Activated CD8-positive, alpha-beta memory T cell treated with anti-CD3 and anti-CD28 coated beads, Interleukin-2, amount 10 ng/mL, durations not matched to agents 7 days and 5 days (primary cell): ENCODE data around the gene EZH1. TPM values are rescaled to one million over a fixed set of nuclear protein-coding genes. Genes with fewer than 3 reads are reported as not detected.

Experiments
- ATAC-seq: fragments of 150-1000 bp; cut with Tn5 transposase; one replicate; pipeline ENCODE4 v1.10.0; 2021; ENCODE audit warnings: moderate library complexity
- CTCF ChIA-PET: fragments of 350-600 bp; sonication (Branson Sonifier 250); formaldehyde crosslinking; loops from one replicate; lab custom pipeline; 2021; ENCODE audit warnings: antibody characterized with exemption; lab: Charles Lee
- DNase-seq: peaks from one replicate; pipeline ENCODE4 v3.0.0-alpha.2; 2020
- H3K27ac Mint-ChIP-seq: one replicate; pipeline ENCODE4 v1.8.0; 2021; ENCODE audit warnings: mild to moderate bottlenecking, mixed read lengths
- H3K27me3 Mint-ChIP-seq: one replicate; pipeline ENCODE4 v1.8.0; 2021; ENCODE audit warnings: mixed read lengths
- H3K36me3 Mint-ChIP-seq: one replicate; pipeline ENCODE4 v1.8.0; 2021; ENCODE audit warnings: mild to moderate bottlenecking, mixed read lengths
- H3K4me1 Mint-ChIP-seq: one replicate; pipeline ENCODE4 v1.8.0; 2021; ENCODE audit warnings: mixed read lengths
- H3K4me3 Mint-ChIP-seq: one replicate; pipeline ENCODE4 v1.8.0; 2021; ENCODE audit warnings: mild to moderate bottlenecking, moderate library complexity, mixed read lengths
- H3K9me3 Mint-ChIP-seq: one replicate; pipeline ENCODE4 v1.8.0; 2022; ENCODE audit warnings: low read depth, mixed read lengths
- total RNA-seq, 2 experiments: library from RNA; stranded (reverse); gene quantifications; one replicate each; pipeline ENCODE4 v1.2.3, GENCODE V29; 2021

Gene EZH1
- 10 to 100 TPM; 39.9 to 46.5 TPM for total RNA-seq

- DNase-seq (peak; percentile 93), ATAC-seq (peak; percentile 96)
- CTCF ChIA-PET = interaction anchor here (1.9 kb wide), 1 partner anchor 167 kb away, joined by 7 read pairs; the partner anchor contains the start of gene PSMC3IP
- Mint-ChIP-seq H3K27ac (peak within 1 kb of the TSS; percentile 90), H3K27me3 (peaks cover 30% of the 10 kb centered on the region), H3K4me1 (peaks cover 20% of the 10 kb centered on the region), H3K36me3 (no peaks in the 10 kb centered on the region), H3K4me3 (peak within 1 kb of the TSS; percentile 98), H3K9me3 (no peaks in the 10 kb centered on the region)
Observed at GRCh38 chr17:42744806-42745617, at the start of gene EZH1. Gene EZH1, minus strand, starts transcription at chr17:42745040. Its CDS starts 16,099 bp downstream, at chr17:42728941.

DNA sequence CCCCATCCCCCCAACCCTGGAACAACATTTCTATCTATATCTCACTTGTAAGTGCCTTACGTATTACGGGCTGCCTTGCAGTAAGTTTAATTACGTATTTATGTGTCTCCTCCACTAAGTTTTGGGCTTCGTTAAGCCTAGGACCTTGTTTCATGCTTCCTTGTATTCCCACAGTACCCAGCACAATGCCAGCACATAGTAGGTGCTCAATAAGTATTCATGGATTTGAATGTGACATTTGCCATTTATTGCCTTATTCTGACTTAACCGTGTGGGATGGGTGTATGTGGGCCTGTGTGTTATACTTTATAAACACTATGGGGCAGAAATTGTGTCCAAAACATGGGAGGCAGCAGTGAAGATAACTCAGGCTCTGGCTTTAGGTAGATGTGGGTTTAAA lies 47.7 kb upstream of the EZH1 start:
- CTCF ChIA-PET = interaction anchor here (0.6 to 2.0 kb wide), 2 partner anchors 29 to 191 kb away, joined by 3 to 5 read pairs; no protein-coding TSS in a partner anchor
- peaks cover 20% of the 10 kb centered on the region for H3K27me3 Mint-ChIP-seq
- no peaks in the 10 kb centered on the region for H3K9me3 Mint-ChIP-seq
- ATAC-seq = no peak
- H3K4me1 Mint-ChIP-seq = peaks cover 7% of the 10 kb centered on the region
- no peak overlapping the region for H3K27ac Mint-ChIP-seq
- no peaks in the 10 kb centered on the region for H3K36me3 Mint-ChIP-seq
- no peak for DNase-seq
- H3K4me3 Mint-ChIP-seq = no peak overlapping the region

DNA sequence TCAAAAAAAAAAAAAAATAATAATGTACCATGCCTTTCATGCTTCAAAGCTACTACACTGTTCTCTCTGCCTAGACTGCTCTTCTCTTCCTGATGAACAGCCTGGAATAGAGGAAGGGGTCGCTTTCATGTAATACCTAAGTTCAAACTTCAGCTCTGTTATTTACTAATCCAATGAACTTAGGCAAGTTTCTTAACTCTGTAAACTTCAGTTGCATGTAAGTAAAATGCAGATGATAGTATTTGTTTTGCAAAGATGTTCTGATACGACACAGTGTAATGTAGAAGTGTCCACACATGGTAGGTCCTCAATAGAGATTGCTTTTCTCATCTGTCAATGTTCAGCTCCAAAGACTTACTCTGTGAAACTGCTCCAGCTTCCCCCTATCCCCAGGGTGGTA lies 47.1 kb upstream of the EZH1 start:
- Mint-ChIP-seq H3K27ac (no peak overlapping the region), H3K9me3 (no peaks in the 10 kb centered on the region), H3K4me3 (no peak overlapping the region), H3K4me1 (peaks cover 3% of the 10 kb centered on the region), H3K27me3 (peaks cover 26% of the 10 kb centered on the region), H3K36me3 (no peaks in the 10 kb centered on the region)
- CTCF ChIA-PET = interaction anchor here (1.0 kb wide), 1 partner anchor 28 kb away, joined by 3 read pairs; no protein-coding TSS in a partner anchor
- DNase-seq = no peak
- ATAC-seq = no peak

DNA sequence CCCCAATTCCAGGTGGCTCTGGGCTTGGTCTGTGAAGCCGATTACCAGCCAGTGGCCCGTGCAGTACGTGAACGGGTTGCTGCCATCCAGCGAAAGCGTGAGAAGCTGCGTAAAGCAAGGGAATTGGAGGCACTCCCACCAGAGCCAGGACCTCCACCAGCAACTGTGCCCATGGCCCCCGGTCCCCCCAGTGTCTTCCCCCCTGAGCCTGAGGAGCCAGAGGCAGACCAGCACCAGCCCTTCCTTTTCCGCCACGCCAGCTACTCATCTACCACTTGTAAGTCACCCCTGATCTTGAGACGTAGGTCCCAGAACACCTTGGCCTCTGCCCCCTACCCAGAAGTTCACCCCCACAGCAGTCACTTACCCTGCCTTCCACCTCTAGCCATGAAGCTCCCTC lies 42.4 kb upstream of the EZH1 start:
- peaks cover 72% of the 10 kb centered on the region for H3K27me3 Mint-ChIP-seq
- CTCF ChIA-PET = no interaction called here
- no peak for ATAC-seq
- no peak for DNase-seq
- H3K4me1 Mint-ChIP-seq = peaks cover 16% of the 10 kb centered on the region
- no peak overlapping the region for H3K27ac Mint-ChIP-seq
- H3K36me3 Mint-ChIP-seq = peaks cover 5% of the 10 kb centered on the region
- no peaks in the 10 kb centered on the region for H3K9me3 Mint-ChIP-seq
- no peak overlapping the region for H3K4me3 Mint-ChIP-seq

DNA sequence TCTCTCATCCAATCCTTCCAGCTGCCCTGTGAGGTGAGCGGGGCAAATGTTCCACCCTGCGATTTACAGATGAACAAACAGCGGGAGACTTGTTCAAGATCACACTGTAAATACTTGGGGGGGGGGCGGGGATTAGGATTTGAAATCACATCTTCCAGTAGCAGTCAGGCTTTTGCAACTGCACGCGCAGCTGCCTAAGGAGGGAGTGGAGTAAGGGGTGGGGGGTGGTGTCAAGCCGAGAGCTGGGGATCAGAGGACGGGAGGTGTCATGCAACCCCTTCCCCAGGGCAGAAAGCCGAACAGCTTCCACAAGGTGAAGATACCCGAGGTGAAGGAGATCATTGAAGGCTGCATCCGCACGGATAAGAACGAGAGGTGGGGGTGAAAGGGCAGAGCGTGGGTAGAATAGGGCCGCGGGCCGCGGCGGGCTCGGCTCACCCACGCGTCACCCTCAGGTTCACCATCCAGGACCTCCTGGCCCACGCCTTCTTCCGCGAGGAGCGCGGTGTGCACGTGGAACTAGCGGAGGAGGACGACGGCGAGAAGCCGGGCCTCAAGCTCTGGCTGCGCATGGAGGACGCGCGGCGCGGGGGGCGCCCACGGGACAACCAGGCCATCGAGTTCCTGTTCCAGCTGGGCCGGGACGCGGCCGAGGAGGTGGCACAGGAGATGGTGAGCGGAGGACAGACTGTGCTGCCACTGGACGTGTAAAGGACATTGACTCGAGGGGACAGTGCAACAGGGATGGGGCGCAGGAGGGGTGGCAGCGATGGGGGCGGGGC lies 40.2 kb upstream of the EZH1 start:
- H3K27ac Mint-ChIP-seq = no peak overlapping the region
- ATAC-seq (no peak), DNase-seq (no peak)
- H3K36me3 Mint-ChIP-seq = peaks cover 7% of the 10 kb centered on the region
- H3K4me3 Mint-ChIP-seq = no peak overlapping the region
- no peaks in the 10 kb centered on the region for H3K9me3 Mint-ChIP-seq
- CTCF ChIA-PET = no interaction called here
- H3K4me1 Mint-ChIP-seq = peaks cover 20% of the 10 kb centered on the region
- peaks cover 78% of the 10 kb centered on the region for H3K27me3 Mint-ChIP-seq

DNA sequence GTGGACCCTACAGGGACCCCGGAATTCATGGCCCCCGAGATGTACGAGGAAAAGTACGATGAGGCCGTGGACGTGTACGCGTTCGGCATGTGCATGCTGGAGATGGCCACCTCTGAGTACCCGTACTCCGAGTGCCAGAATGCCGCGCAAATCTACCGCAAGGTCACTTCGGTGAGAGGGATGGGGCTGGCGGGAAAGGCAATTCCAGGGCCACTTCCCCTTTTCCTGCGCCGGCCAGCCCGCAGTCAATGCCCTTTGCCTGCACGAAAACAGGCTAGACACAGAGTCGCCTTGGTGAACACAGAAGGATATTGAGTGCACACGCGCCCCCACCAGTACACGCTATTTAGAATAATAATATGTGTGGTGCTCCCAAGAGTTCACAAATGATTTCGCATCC lies 39.6 kb upstream of the EZH1 start:
- CTCF ChIA-PET = no interaction called here
- peaks cover 23% of the 10 kb centered on the region for H3K4me1 Mint-ChIP-seq

GRCh38 chr17:42783791-42784138 lies 38.9 kb upstream of the EZH1 start:
- Mint-ChIP-seq H3K4me1 (peaks cover 26% of the 10 kb centered on the region), H3K36me3 (peaks cover 18% of the 10 kb centered on the region)
- CTCF ChIA-PET = no interaction called here

More for the DNA sequence above, 39.6 kb upstream of the EZH1 start:
- DNase-seq = no peak
- Mint-ChIP-seq H3K4me3 (no peak overlapping the region), H3K27me3 (peaks cover 75% of the 10 kb centered on the region), H3K36me3 (peaks cover 12% of the 10 kb centered on the region), H3K27ac (no peak overlapping the region), H3K9me3 (no peaks in the 10 kb centered on the region)
- no peak for ATAC-seq

DNA sequence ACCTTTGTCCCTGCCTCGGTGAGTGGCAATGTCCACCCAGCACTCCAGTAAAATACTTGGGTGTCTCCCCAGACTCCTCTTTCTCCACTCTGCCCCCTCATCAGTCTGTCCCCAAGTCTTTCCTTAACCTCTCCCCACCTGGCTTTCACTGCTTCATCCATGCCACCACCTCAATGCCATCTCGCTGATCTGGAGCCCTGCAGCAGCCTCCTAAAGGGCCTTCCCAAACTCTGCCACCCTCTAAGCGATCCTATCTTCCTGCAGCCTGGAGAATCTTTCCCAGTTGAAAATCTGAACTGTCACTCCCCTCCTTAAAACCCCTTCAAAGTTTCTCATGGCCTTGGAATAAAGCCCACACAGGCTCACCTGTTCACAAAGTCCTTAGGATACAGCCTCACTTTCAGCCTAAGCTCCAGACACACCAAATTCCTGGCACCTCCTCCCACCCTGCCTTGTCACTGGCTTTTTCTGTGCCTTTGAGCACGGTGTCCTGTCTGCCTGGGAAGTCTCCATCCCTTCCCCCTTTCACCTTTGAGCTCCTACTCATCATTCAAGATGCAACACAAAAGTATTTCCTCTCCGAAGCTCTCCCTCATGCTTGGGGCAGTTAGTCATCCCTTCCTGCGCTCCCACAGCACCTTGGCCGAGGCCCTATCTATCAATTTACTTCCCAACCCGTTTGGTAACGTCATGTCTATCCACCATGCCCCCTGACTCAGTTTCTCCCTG lies 38.4 kb upstream of the EZH1 start:
- no peak overlapping the region for H3K27ac Mint-ChIP-seq
- no peak for ATAC-seq
- H3K4me1 Mint-ChIP-seq = peaks cover 26% of the 10 kb centered on the region
- no peak for DNase-seq
- H3K9me3 Mint-ChIP-seq = no peaks in the 10 kb centered on the region
- CTCF ChIA-PET = interaction anchor here (1.3 kb wide), 1 partner anchor 10 kb away, joined by 4 read pairs; the partner anchor contains the start of gene VPS25
- H3K27me3 Mint-ChIP-seq = peaks cover 72% of the 10 kb centered on the region
- H3K36me3 Mint-ChIP-seq = peaks cover 22% of the 10 kb centered on the region
- H3K4me3 Mint-ChIP-seq = no peak overlapping the region

More at GRCh38 chr17:42783791-42784138, 38.9 kb upstream of the EZH1 start:
- no peak for DNase-seq
- H3K4me3 Mint-ChIP-seq = no peak overlapping the region
- ATAC-seq = no peak
- peaks cover 72% of the 10 kb centered on the region for H3K27me3 Mint-ChIP-seq
- H3K9me3 Mint-ChIP-seq = no peaks in the 10 kb centered on the region
- H3K27ac Mint-ChIP-seq = no peak overlapping the region

- CTCF ChIA-PET = interaction anchor here (1.3 to 3.6 kb wide), 2 partner anchors 9 to 19 kb away, joined by 4 to 13 read pairs; partner anchors contain the start of gene VPS25
- H3K27ac Mint-ChIP-seq = no peak overlapping the region
- no peaks in the 10 kb centered on the region for H3K9me3 Mint-ChIP-seq
- H3K4me3 Mint-ChIP-seq = no peak overlapping the region
- peaks cover 23% of the 10 kb centered on the region for H3K36me3 Mint-ChIP-seq
- DNase-seq (no peak), ATAC-seq (no peak)
- H3K27me3 Mint-ChIP-seq = peaks cover 64% of the 10 kb centered on the region
- peaks cover 26% of the 10 kb centered on the region for H3K4me1 Mint-ChIP-seq
Observed at GRCh38 chr17:42782166-42783061, 37.6 kb upstream of the EZH1 start.

DNA sequence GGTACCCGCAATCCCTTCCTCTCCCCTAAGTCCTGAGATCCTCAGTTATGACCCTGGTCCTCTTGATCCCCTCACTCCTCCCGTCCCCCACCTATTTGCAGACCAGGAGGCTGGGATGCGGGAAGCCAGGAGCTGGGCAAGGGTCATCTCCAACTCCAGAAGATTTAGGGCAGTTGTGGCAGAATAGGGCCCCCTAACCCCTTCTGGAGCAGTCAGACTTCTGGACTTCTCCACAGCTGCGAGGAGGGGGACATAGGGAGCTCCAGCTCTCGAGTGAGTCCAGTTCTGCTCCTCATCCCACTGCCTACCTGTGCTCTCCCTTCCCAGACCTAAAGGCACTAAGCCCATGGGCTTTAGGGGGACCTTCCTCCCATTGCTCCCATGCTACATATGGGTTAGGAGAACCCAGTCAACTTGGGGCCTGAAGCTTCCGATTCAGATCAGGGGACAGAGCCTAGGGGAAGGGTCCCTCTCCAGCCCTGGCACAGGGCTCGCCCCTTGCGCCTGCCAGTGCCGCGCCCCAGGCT lies 36.9 kb upstream of the EZH1 start:
- CTCF ChIA-PET = interaction anchor here (0.6 to 3.6 kb wide), 3 partner anchors 8 to 18 kb away, joined by 3 to 13 read pairs (median 4); partner anchors contain the start of gene VPS25
- Mint-ChIP-seq H3K36me3 (peaks cover 26% of the 10 kb centered on the region), H3K9me3 (no peaks in the 10 kb centered on the region), H3K4me3 (no peak overlapping the region), H3K4me1 (peaks cover 26% of the 10 kb centered on the region), H3K27ac (no peak overlapping the region), H3K27me3 (peaks cover 56% of the 10 kb centered on the region)
- no peak for DNase-seq
- no peak for ATAC-seq

GRCh38 chr17:42780851-42781638 lies 36.2 kb upstream of the EZH1 start:
- CTCF ChIA-PET = interaction anchor here (0.6 to 3.6 kb wide), 4 partner anchors 15 to 203 kb away, joined by 3 to 13 read pairs (median 4); no protein-coding TSS in a partner anchor
- Mint-ChIP-seq H3K4me3 (no peak overlapping the region), H3K4me1 (peaks cover 26% of the 10 kb centered on the region), H3K27ac (no peak overlapping the region), H3K9me3 (no peaks in the 10 kb centered on the region), H3K36me3 (peaks cover 29% of the 10 kb centered on the region), H3K27me3 (peaks cover 50% of the 10 kb centered on the region)
- ATAC-seq (no peak), DNase-seq (no peak)
